ENCODE results near the gene C1S. TPM values are rescaled to one million over a fixed set of nuclear protein-coding genes. Genes with fewer than 3 reads are reported as not detected.
A peak's percentile ranks its signal among the peaks of the same experiment; 100 is the strongest.

The C1S gene
- total RNA-seq, 6 experiments from 2014 or later = 993 to 2,993 (median 1,796) TPM

DNA sequence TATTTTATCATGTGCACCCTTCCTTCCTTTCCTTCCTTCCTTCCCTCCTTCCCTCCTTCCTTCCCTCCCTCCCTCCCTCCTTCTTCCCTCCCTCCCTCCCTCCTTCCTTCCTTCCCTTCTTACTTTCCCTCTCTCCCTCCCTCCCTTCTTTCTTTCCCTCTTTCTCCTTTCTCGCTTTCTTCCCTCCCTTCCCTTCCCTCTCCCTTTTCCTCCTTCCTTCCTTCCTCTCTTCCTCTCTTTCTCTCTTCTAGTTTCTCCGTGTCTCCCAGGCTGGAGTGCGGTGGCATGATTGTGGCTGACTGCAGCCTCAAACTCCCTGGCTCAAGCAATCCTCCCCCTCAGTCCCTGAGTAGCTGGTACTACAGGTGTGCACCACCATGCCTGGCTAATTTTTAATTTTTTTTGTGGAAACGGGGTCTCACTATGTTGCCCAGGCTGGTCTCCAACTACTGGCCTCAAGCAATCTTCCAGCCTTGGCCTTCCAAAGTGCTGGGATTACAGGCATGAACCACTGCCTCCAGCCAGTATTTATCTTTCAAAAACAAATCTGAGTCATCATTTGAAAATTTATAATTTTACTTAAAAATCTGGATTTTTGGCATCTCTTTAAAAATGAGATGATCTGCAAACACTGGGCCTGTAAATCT is 40.7 kb downstream of the C1S start:
- Histone ChIP-seq H3K27ac (no peak overlapping the region), H3K4me1 (peaks cover 0 to 21% (median 6%) of the 10 kb centered on the region in 4 donors), H3K36me3 (peaks cover 0 to 56% (median 7%) of the 10 kb centered on the region in 4 donors), H3K4me3 (no peak overlapping the region), H3K9me3 (no peaks in the 10 kb centered on the region), H3K27me3 (no peaks in the 10 kb centered on the region)
- DNase-seq (peak in 1 of 3 donors; percentile 17), ATAC-seq (no peak)
- WGBS (ENCODE audit: insufficient coverage, low coverage, low lambda C conversion rate, missing lambda C conversion rate) = 79% methylated on average over 4 of the region's 4 CpGs
- intact Hi-C loops (cut with DNase I) = no loop called here
- TF ChIP-seq POLR2A (IDR thresholded peaks at IDR 0.05) = no peak
- TF ChIP-seq, protein P1, sequence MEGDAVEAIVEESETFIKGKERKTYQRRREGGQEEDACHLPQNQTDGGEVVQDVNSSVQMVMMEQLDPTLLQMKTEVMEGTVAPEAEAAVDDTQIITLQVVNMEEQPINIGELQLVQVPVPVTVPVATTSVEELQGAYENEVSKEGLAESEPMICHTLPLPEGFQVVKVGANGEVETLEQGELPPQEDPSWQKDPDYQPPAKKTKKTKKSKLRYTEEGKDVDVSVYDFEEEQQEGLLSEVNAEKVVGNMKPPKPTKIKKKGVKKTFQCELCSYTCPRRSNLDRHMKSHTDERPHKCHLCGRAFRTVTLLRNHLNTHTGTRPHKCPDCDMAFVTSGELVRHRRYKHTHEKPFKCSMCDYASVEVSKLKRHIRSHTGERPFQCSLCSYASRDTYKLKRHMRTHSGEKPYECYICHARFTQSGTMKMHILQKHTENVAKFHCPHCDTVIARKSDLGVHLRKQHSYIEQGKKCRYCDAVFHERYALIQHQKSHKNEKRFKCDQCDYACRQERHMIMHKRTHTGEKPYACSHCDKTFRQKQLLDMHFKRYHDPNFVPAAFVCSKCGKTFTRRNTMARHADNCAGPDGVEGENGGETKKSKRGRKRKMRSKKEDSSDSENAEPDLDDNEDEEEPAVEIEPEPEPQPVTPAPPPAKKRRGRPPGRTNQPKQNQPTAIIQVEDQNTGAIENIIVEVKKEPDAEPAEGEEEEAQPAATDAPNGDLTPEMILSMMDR (IDR thresholded peaks at IDR 0.05) = no peak

DNA sequence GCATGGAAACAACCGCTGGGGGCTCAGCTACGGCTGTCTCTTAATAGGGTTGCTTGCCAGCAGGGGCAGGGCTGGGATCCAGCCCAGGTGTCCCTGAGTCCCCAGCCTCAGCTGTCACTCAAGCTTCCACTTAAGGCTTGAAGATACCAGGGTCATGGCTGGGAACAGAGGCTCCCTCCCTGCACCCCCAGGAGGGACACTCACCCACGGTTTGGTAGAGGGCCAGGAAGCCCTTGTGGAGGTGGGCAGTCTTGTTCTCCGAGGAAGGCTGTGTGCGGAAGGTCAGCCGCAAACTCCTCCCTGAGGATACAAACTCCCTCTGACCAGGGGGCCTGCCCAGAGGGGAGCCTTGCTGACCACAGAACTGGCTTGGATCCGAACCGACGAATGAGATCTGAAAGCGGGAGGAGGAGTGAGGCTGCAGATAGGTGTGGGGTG is 41.2 kb downstream of the C1S start:
- H3K27ac ChIP-seq = no peak overlapping the region
- peaks cover 0 to 56% (median 7%) of the 10 kb centered on the region in 4 donors for H3K36me3 ChIP-seq
- H3K4me1 ChIP-seq = peaks cover 0 to 21% (median 7%) of the 10 kb centered on the region in 4 donors
- TF ChIP-seq POLR2A (IDR thresholded peaks at IDR 0.05) = no peak
- TF ChIP-seq, protein P1 (IDR thresholded peaks at IDR 0.05) = no peak
- DNase-seq = peak in 1 of 3 donors; percentile 38
- no peaks in the 10 kb centered on the region for H3K27me3 ChIP-seq
- 73% methylated on average over 4 of the region's 10 CpGs for WGBS (ENCODE audit: insufficient coverage, low coverage, low lambda C conversion rate, missing lambda C conversion rate)
- intact Hi-C loops (cut with DNase I) = no loop called here
- ATAC-seq = no peak
- no peaks in the 10 kb centered on the region for H3K9me3 ChIP-seq
- H3K4me3 ChIP-seq = no peak overlapping the region

DNA sequence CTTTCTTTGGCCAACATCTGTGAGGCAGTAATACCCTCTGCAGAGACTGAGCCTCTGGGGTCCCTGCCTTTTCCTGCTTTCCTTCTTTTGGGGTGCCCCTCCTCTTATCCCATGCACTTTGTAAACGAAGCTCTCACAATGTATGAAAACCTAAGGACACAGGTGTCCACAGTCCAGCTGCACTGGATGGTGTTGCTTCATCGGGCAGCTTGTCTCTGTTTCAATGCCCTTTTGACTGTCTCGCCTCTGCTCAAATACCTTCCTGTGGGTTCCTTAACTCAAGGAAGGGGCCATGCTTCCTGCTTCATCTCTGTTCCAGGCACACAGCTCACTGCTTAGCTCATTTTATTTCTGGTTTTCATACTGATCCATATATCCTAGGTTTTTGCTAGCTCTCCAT is 42.1 kb downstream of the C1S start:
- intact Hi-C loops (cut with DNase I) = no loop called here
- H3K4me1 ChIP-seq = peaks cover 0 to 27% (median 10%) of the 10 kb centered on the region in 4 donors
- DNase-seq (peak in 1 of 3 donors; percentile 18), ATAC-seq (peak in 1 of 4 donors; percentile 24)
- WGBS (ENCODE audit: insufficient coverage, low coverage, low lambda C conversion rate, missing lambda C conversion rate) = 18% methylated on average over 3 of the region's 3 CpGs
- TF ChIP-seq, protein P1 (IDR thresholded peaks at IDR 0.05) = no peak
- TF ChIP-seq POLR2A (IDR thresholded peaks at IDR 0.05) = no peak
- no peaks in the 10 kb centered on the region for H3K9me3 ChIP-seq
- H3K36me3 ChIP-seq = peaks cover 0 to 56% (median 7%) of the 10 kb centered on the region in 4 donors
- H3K27ac ChIP-seq = no peak overlapping the region
- no peaks in the 10 kb centered on the region for H3K27me3 ChIP-seq
- H3K4me3 ChIP-seq = no peak overlapping the region

DNA sequence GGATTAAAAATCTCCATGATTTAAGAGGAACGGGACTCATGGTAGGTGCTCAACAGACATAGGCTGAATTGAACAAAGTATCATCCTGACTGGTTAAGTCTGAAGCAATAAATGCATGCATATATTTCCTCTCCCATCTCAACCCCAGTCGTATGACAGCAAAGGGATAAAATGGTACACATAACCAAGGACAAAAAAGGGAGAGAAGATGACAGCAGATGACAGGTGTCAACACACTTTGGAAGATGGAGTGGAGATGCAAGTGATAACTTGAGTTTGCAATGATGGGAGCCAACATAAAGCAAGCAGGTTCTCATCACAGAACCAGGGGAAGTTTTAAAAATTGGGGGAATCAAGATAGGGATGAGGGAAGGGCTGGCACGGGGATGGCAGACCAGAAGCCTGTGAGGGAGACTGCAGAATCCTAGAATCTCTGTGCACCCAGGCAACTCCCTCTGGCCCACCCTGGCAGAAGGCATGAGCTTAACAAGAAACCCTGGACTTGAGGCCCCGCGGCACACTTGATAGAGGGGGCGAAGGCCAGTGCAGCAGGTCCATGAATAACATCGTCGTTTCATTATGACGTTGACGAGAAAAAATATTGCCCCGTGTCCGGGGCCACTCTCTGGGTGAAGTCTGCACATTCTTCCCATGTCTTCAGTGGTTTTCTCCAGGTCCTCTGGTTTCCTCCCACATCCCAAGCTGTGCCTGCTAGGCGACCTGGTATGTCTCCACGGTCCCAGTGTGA is 43.5 kb downstream of the C1S start:
- no peak for TF ChIP-seq POLR2A (IDR thresholded peaks at IDR 0.05)
- TF ChIP-seq, protein P1 (IDR thresholded peaks at IDR 0.05) = no peak
- 95% methylated on average over 4 of the region's 14 CpGs for WGBS (ENCODE audit: insufficient coverage, low coverage, low lambda C conversion rate, missing lambda C conversion rate)
- no peak overlapping the region for H3K4me3 ChIP-seq
- no peaks in the 10 kb centered on the region for H3K27me3 ChIP-seq
- no peak overlapping the region for H3K27ac ChIP-seq
- DNase-seq = no peak
- intact Hi-C loops (cut with DNase I) = no loop called here
- no peaks in the 10 kb centered on the region for H3K9me3 ChIP-seq
- H3K4me1 ChIP-seq = peaks cover 0 to 27% (median 10%) of the 10 kb centered on the region in 4 donors
- no peak for ATAC-seq
- H3K36me3 ChIP-seq = peaks cover 0 to 47% (median 7%) of the 10 kb centered on the region in 4 donors
